Superior temporal gyrus (tissue), 1 donor: ENCODE results near the gene TRPM1.

Experiments
- DNase-seq: peaks from one replicate; pipeline ENCODE4 v3.0.0-alpha.2; 2016; ENCODE audit errors: extremely low spot score

Gene TRPM1

GRCh38 chr15:31020542-31020941, 81.0 kb downstream of the TRPM1 start:
- no peak for DNase-seq

GRCh38 chr15:31019986-31020385, 81.5 kb downstream of the TRPM1 start:
- DNase-seq = no peak

- DNase-seq = no peak
Observed at GRCh38 chr15:31017311-31017710, 84.2 kb downstream of the TRPM1 start.

GRCh38 chr15:31016446-31016915, 85.0 kb downstream of the TRPM1 start:
- DNase-seq = no peak

GRCh38 chr15:31014608-31014925, 87.0 kb downstream of the TRPM1 start:
- DNase-seq = no peak

- no peak for DNase-seq
Observed at GRCh38 chr15:31013863-31014607, 87.5 kb downstream of the TRPM1 start.

- DNase-seq = no peak
Observed at GRCh38 chr15:31012455-31012854, 89.1 kb downstream of the TRPM1 start.

GRCh38 chr15:31010036-31010435, 91.5 kb downstream of the TRPM1 start:
- DNase-seq = no peak

GRCh38 chr15:31005660-31006059, 95.9 kb downstream of the TRPM1 start:
- DNase-seq = no peak

- DNase-seq = no peak
Observed at GRCh38 chr15:31004220-31004733, 97.2 kb downstream of the TRPM1 start.

- no peak for DNase-seq
Observed at GRCh38 chr15:31001702-31002101, 99.8 kb downstream of the TRPM1 start.

- DNase-seq = no peak
Observed at GRCh38 chr15:30999729-31000128, 101.8 kb downstream of the TRPM1 start.

GRCh38 chr15:30997270-30997669, 104.3 kb downstream of the TRPM1 start:
- no peak for DNase-seq

GRCh38 chr15:30992249-30992864, 109.2 kb downstream of the TRPM1 start:
- DNase-seq = no peak

GRCh38 chr15:30991255-30992235, 110.0 kb downstream of the TRPM1 start, which contains the start of gene MTMR10:
Gene MTMR10, minus strand, starts transcription at chr15:30991628. Its CDS starts 122 bp downstream, at chr15:30991506.
- peak; percentile 70 for DNase-seq

GRCh38 chr15:30990446-30991254, 110.9 kb downstream of the TRPM1 start:
- peak; percentile 56 for DNase-seq

- DNase-seq = no peak
Observed at GRCh38 chr15:30990036-30990435, 111.5 kb downstream of the TRPM1 start.

- DNase-seq = peak; percentile 68
Observed at GRCh38 chr15:30985081-30985531, 116.4 kb downstream of the TRPM1 start.

- peak; percentile 91 for DNase-seq
Observed at GRCh38 chr15:30984542-30984941, 117.0 kb downstream of the TRPM1 start.

GRCh38 chr15:30984118-30984517, 117.4 kb downstream of the TRPM1 start:
- no peak for DNase-seq

GRCh38 chr15:30979457-30979856, 122.1 kb downstream of the TRPM1 start:
- peak; percentile 12 for DNase-seq
